Measurements from ENCODE around the gene ZNF354C. TPM values are rescaled to one million over a fixed set of nuclear protein-coding genes. Genes with fewer than 3 reads are reported as not detected.

ZNF354C gene
- total RNA-seq, 1 donor from 2014 or later: 7.1 TPM

- no peak for ATAC-seq (ENCODE audit: low read depth)
- intact Hi-C loops (cut with micrococcal nuclease): no loop called here
- peaks cover 6% of the 10 kb centered on the region for H3K9me3 Mint-ChIP-seq
- DNase-seq: no peak
- POLR2A ChIA-PET: no interaction called here
- H3K27me3 Mint-ChIP-seq: no peaks in the 10 kb centered on the region
- CTCF ChIA-PET: no interaction called here
- no peak overlapping the region for H3K4me3 Mint-ChIP-seq
- no peak overlapping the region for H3K27ac Mint-ChIP-seq
- H3K36me3 Mint-ChIP-seq (ENCODE audit: low read depth): no peaks in the 10 kb centered on the region
- no peaks in the 10 kb centered on the region for H3K4me1 Mint-ChIP-seq
- TF ChIP-seq CTCF (IDR thresholded peaks at IDR 0.05): no peak
These were observed 59.4 kb downstream of the ZNF354C start for GRCh38 chr5:179119415-179120170.

DNA sequence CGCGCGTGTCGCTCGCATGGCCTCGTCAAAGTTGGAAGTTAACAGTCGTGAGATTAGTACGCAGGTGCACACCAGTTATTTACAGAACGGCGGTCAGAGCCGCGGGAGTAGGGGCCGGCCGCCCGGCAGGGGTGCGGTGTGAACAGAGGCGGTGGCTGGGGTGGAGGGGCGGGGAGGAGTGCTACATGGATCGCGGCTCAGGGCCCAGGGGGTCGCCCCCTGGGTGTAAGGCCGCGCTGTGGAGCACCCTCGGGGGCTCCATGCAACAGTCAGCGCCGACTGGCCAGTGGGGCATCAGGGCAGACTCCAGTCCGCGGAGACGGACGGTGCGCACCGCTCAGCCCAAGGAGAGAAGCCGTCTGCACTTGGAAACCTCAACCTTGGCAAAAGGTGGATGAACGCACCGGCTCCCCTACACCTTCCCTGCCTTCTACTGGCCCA is 60.3 kb downstream of the ZNF354C start:
- Mint-ChIP-seq H3K4me1 (no peaks in the 10 kb centered on the region), H3K27ac (no peak overlapping the region), H3K36me3 (ENCODE audit: low read depth) (no peaks in the 10 kb centered on the region), H3K9me3 (no peaks in the 10 kb centered on the region), H3K4me3 (no peak overlapping the region), H3K27me3 (no peaks in the 10 kb centered on the region)
- ChIA-PET POLR2A (no interaction called here), CTCF (no interaction called here)
- DNase-seq (no peak), ATAC-seq (ENCODE audit: low read depth) (no peak)
- intact Hi-C loops (cut with micrococcal nuclease): no loop called here
- TF ChIP-seq CTCF (IDR thresholded peaks at IDR 0.05): no peak

DNA sequence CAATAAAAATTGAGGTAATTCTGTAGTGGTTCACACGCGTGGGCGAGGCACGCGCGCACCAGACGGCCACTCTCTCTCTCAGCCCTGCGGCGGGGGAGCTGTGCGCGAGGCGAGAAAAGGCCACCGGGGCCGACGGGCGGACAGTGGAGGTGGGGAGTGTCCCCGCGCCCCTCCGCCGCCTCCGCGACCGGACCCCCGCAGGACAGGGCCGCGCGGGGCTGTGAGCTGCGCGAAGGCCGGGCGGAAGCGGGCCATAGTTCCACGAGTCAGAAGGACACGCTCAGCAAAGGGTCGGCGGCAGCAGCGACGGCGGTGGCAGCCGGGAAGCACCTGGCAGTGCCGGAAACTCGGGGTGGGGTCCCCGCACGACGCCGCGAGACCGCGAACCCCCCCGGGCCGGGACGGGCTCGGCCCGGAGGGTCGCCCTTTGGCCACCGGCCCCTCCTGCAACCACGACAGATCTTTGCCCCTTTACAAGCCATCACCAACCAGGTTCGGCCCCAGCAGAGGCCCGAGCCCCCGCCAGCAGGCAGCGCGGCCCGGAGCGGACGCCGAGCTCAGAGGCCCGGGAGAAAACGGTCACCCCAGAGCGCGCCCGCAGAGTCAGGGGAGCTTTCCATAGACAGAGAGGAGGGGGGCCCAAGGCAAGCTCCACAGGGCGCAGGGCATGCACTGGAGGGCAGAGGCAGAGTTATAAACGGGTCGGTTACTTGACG is 60.9 kb downstream of the ZNF354C start:
- H3K27me3 Mint-ChIP-seq: no peaks in the 10 kb centered on the region
- POLR2A ChIA-PET: no interaction called here
- H3K36me3 Mint-ChIP-seq (ENCODE audit: low read depth): no peaks in the 10 kb centered on the region
- CTCF ChIA-PET: no interaction called here
- H3K9me3 Mint-ChIP-seq: no peaks in the 10 kb centered on the region
- H3K27ac Mint-ChIP-seq: no peak overlapping the region
- TF ChIP-seq CTCF (IDR thresholded peaks at IDR 0.05): no peak
- intact Hi-C loops (cut with micrococcal nuclease): no loop called here
- DNase-seq (no peak), ATAC-seq (ENCODE audit: low read depth) (no peak)
- no peaks in the 10 kb centered on the region for H3K4me1 Mint-ChIP-seq
- H3K4me3 Mint-ChIP-seq: no peak overlapping the region

GRCh38 chr5:179121667-179122111 is 61.5 kb downstream of the ZNF354C start:
- CTCF ChIA-PET: no interaction called here
- H3K4me1 Mint-ChIP-seq: no peaks in the 10 kb centered on the region
- H3K27me3 Mint-ChIP-seq: no peaks in the 10 kb centered on the region
- intact Hi-C loops (cut with micrococcal nuclease): no loop called here
- DNase-seq (no peak), ATAC-seq (ENCODE audit: low read depth) (no peak)
- no peaks in the 10 kb centered on the region for H3K9me3 Mint-ChIP-seq
- no peak overlapping the region for H3K4me3 Mint-ChIP-seq
- POLR2A ChIA-PET: no interaction called here
- no peaks in the 10 kb centered on the region for H3K36me3 Mint-ChIP-seq (ENCODE audit: low read depth)
- no peak overlapping the region for H3K27ac Mint-ChIP-seq
- TF ChIP-seq CTCF (IDR thresholded peaks at IDR 0.05): no peak

GRCh38 chr5:179122411-179123108 is 62.4 kb downstream of the ZNF354C start:
- no peak for ATAC-seq (ENCODE audit: low read depth)
- ChIA-PET POLR2A (interaction anchor here (0.5 kb wide), 1 partner anchor 217 kb away, joined by 3 read pairs; no protein-coding TSS in a partner anchor), CTCF (no interaction called here)
- Mint-ChIP-seq H3K36me3 (ENCODE audit: low read depth) (no peaks in the 10 kb centered on the region), H3K9me3 (no peaks in the 10 kb centered on the region), H3K4me1 (no peaks in the 10 kb centered on the region), H3K27ac (no peak overlapping the region), H3K4me3 (no peak overlapping the region), H3K27me3 (no peaks in the 10 kb centered on the region)
- no peak for TF ChIP-seq CTCF (IDR thresholded peaks at IDR 0.05)
- no peak for DNase-seq
- intact Hi-C loops (cut with micrococcal nuclease): no loop called here
